Fibroblast of the conjunctiva (primary cell): Measurements from ENCODE around the gene LIX1.

ENCODE experiments used
- DNase-seq: peaks from one replicate; pipeline ENCODE4 v3.0.0-alpha.2; 2010; ENCODE audit warnings: low read depth

Gene LIX1

GRCh38 chr5:97074859-97075489, 67.4 kb downstream of the LIX1 start:
- DNase-seq = no peak

- DNase-seq = no peak
Observed at GRCh38 chr5:97073420-97073819, 69.0 kb downstream of the LIX1 start.

GRCh38 chr5:97072696-97073095, 69.7 kb downstream of the LIX1 start:
- no peak for DNase-seq

GRCh38 chr5:97071993-97072392, 70.4 kb downstream of the LIX1 start:
- no peak for DNase-seq

GRCh38 chr5:97071101-97071500, 71.3 kb downstream of the LIX1 start:
- no peak for DNase-seq

- no peak for DNase-seq
Observed at GRCh38 chr5:97070234-97070633, 72.2 kb downstream of the LIX1 start.

- DNase-seq = no peak
Observed at GRCh38 chr5:97067296-97067850, 75.0 kb downstream of the LIX1 start.

- no peak for DNase-seq
Observed at GRCh38 chr5:97065475-97065874, 76.9 kb downstream of the LIX1 start.

GRCh38 chr5:97063251-97063650, 79.2 kb downstream of the LIX1 start:
- no peak for DNase-seq

GRCh38 chr5:97062046-97062445, 80.4 kb downstream of the LIX1 start:
- DNase-seq = no peak

- no peak for DNase-seq
Observed at GRCh38 chr5:97056263-97056662, 86.1 kb downstream of the LIX1 start.

GRCh38 chr5:97049175-97049574, 93.2 kb downstream of the LIX1 start:
- no peak for DNase-seq

- no peak for DNase-seq
Observed at GRCh38 chr5:97047076-97047475, 95.3 kb downstream of the LIX1 start.

- no peak for DNase-seq
Observed at GRCh38 chr5:97046270-97046982, 96.0 kb downstream of the LIX1 start.

GRCh38 chr5:97044052-97044451, 98.4 kb downstream of the LIX1 start:
- DNase-seq = no peak

GRCh38 chr5:97043511-97043910, 98.9 kb downstream of the LIX1 start:
- no peak for DNase-seq

GRCh38 chr5:97042996-97043395, 99.4 kb downstream of the LIX1 start:
- DNase-seq = no peak
